GM12891 (cell line): ENCODE results near the gene KLHL3.

Source experiments
- POLR2A ChIP-seq: IDR thresholded peaks from 2 replicates; pipeline ENCODE4 v1.6.1; 2011; ENCODE audit warnings: low read depth, low read length, control low read depth
- POLR2AphosphoS5 ChIP-seq: IDR thresholded peaks from 2 replicates; pipeline ENCODE4 v1.6.1; 2011; ENCODE audit warnings: low read depth, low read length, control low read depth
- SPI1 ChIP-seq: IDR thresholded peaks from 2 replicates; pipeline ENCODE4 v1.6.1; 2011; ENCODE audit warnings: low read depth, low read length, control low read depth
- TAF1 ChIP-seq: IDR thresholded peaks from 2 replicates; pipeline ENCODE4 v1.6.1; 2011; ENCODE audit warnings: low read depth, low read length, control low read depth

GRCh38 chr5:137782984-137783536 lies 47.2 kb upstream of the KLHL3 start:
- TF ChIP-seq POLR2AphosphoS5: no peak
- TF ChIP-seq POLR2A: no peak
- no peak for TF ChIP-seq SPI1
- no peak for TF ChIP-seq TAF1
